Measurements from ENCODE around the gene ERICH4. TPM values are rescaled to one million over a fixed set of nuclear protein-coding genes. Genes with fewer than 3 reads are reported as not detected.

ERICH4 gene
- total RNA-seq, 4 donors from 2014 or later, result 17.3 to 49.0 (median 22.3) TPM

- H3K27me3 ChIP-seq, result no peaks in the 10 kb centered on the region
- no peak overlapping the region for H3K4me3 ChIP-seq
- H3K9me3 ChIP-seq, result no peaks in the 10 kb centered on the region
- peaks cover 0 to 35% (median 3%) of the 10 kb centered on the region in 4 donors for H3K4me1 ChIP-seq
- peak in 1 of 2 donors; percentile 67 for TF ChIP-seq POLR2A (IDR thresholded peaks at IDR 0.05)
- TF ChIP-seq CTCF (IDR thresholded peaks at IDR 0.05), result no peak
- peak overlapping the region in 3 of 4 donors; percentile 44 to 81 (median 76) for H3K27ac ChIP-seq
- DNase-seq, result peak in 1 of 3 donors; percentile 7
- H3K36me3 ChIP-seq, result peaks cover 0 to 26% (median 0%) of the 10 kb centered on the region in 3 donors
These were observed 6.3 kb upstream of the ERICH4 start for GRCh38 chr19:41436674-41436951.

- H3K27ac ChIP-seq, result peak overlapping the region in 2 of 4 donors; percentile 60 to 76
- H3K4me3 ChIP-seq, result no peak overlapping the region
- H3K9me3 ChIP-seq, result no peaks in the 10 kb centered on the region
- no peaks in the 10 kb centered on the region for H3K27me3 ChIP-seq
- peak in 2 of 3 donors; percentile 41 to 50 for DNase-seq
- TF ChIP-seq CTCF (IDR thresholded peaks at IDR 0.05) (no peak), POLR2A (IDR thresholded peaks at IDR 0.05) (no peak)
- peaks cover 0 to 38% (median 3%) of the 10 kb centered on the region in 4 donors for H3K4me1 ChIP-seq
- peaks cover 0 to 14% (median 0%) of the 10 kb centered on the region in 3 donors for H3K36me3 ChIP-seq
These were observed 4.9 kb upstream of the ERICH4 start for GRCh38 chr19:41437944-41438574.

DNA sequence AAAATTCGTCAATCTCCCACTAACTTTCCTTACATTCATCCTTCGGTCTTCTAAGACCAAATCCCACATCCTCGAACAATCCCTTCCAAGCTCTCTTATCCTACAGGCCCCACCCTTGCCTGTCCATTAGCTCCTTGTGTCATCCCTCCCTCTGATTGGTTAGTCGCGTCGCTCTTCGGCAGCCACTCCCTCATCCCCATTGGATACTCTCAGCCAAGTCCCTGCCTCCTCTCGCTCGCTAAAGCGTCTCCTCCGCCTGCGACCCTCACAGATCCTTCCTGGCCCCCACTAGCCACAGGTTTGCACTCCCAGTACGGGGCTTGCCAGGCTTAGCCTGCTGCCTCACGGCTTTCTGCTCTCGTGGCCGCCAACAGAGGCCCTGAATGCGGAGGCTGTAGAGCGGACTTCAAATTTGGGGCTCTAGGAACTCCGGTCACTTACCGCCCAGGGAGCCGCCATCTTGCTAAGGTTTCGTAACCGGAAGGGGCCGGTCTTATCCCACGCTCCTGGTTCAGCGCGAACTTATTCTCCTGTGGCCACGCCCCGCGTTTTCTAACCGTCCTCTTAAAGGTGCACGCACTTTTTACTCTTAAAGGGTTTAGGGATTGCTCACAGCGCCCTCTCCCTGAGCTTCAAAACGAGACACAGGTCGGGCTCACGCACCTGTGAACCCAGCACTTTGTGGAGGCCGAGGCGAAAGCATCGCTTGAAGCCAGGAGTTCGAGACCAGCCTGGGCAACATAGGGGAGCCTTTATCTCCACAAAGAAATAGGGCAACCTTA lies 3.3 kb upstream of the ERICH4 start, which contains the start of gene DMAC2:
DMAC2 (minus strand) TSS at position 472 of the 782 bp plus-strand sequence; CDS start at position 459, 13 bp downstream.
- peak; percentile 19 to 75 (median 51) for TF ChIP-seq CTCF (IDR thresholded peaks at IDR 0.05)
- TF ChIP-seq POLR2A (IDR thresholded peaks at IDR 0.05), result peak; percentile 84 to 87
- Histone ChIP-seq H3K4me3 (peak within 1 kb of the TSS; percentile 65 to 91 (median 83)), H3K27me3 (no peaks in the 10 kb centered on the region), H3K9me3 (no peaks in the 10 kb centered on the region), H3K36me3 (peaks cover 0 to 6% (median 0%) of the 10 kb centered on the region in 3 donors), H3K4me1 (peaks cover 0 to 38% (median 3%) of the 10 kb centered on the region in 4 donors), H3K27ac (peak within 1 kb of the TSS; percentile 82 to 98 (median 92))
- peak; percentile 95 to 100 (median 98) for DNase-seq

DNA sequence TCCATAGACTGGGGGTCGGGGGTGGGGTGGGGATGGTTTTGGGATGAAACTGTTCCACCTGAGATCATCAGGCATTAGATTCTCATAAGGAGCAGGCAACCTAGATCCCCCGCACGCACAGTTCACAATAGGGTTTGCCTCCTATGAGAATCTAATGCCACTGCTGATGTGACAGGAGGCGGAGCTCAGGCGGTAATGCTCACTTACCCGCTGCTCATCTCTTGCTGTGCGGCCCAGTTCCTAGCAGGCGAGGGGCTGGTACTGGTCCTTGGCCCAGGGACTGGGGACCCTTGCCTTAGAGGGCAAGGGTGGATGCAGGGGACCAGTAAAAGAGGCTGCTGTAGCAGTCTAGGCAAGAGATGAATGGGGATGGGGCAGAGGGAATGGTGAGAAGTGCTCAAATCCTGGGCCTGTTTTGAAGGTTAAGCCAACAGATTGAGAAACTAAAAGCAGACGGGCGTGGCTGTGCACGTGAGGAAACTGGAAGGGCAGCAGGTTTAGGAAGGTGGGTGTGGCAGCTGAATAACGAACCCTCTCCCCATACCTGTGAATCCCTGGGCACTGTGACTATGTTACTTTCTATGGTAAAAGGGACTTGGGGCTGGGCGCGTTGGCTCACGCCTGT lies 1.5 kb upstream of the ERICH4 start:
- no peaks in the 10 kb centered on the region for H3K27me3 ChIP-seq
- H3K27ac ChIP-seq, result no peak overlapping the region
- H3K36me3 ChIP-seq, result peaks cover 0 to 6% (median 0%) of the 10 kb centered on the region in 3 donors
- peak in 1 of 3 donors; percentile 42 for DNase-seq
- H3K4me1 ChIP-seq, result peaks cover 0 to 27% (median 3%) of the 10 kb centered on the region in 4 donors
- H3K9me3 ChIP-seq, result no peaks in the 10 kb centered on the region
- TF ChIP-seq CTCF (IDR thresholded peaks at IDR 0.05) (no peak), POLR2A (IDR thresholded peaks at IDR 0.05) (no peak)
- H3K4me3 ChIP-seq, result no peak overlapping the region

GRCh38 chr19:41443813-41444455 lies 978 bp downstream of the ERICH4 start:
- Histone ChIP-seq H3K27me3 (no peaks in the 10 kb centered on the region), H3K4me1 (peaks cover 0 to 17% (median 2%) of the 10 kb centered on the region in 4 donors), H3K27ac (peak overlapping the region in 1 of 4 donors; percentile 69), H3K9me3 (no peaks in the 10 kb centered on the region), H3K4me3 (peak overlapping the region in 3 of 4 donors; percentile 1 to 50 (median 44)), H3K36me3 (no peaks in the 10 kb centered on the region)
- peak in 1 of 3 donors; percentile 33 for DNase-seq
- TF ChIP-seq CTCF (IDR thresholded peaks at IDR 0.05) (no peak), POLR2A (IDR thresholded peaks at IDR 0.05) (no peak)
